Measurements from ENCODE around the gene APOC3. TPM values are rescaled to one million over a fixed set of nuclear protein-coding genes. Genes with fewer than 3 reads are reported as not detected.

The APOC3 gene
- total and polyA plus RNA-seq, 10 of the 15 experiments (the other 5 are each of a cell fraction or from before 2014, with no cell fraction given): 1.9 TPM; not detected in 9

- DNase-seq (ENCODE audit: low read depth, low spot score) (no peak), ATAC-seq (no peak), FAIRE-seq (no peak)
- no peak overlapping the region for H3K4me3 ChIP-seq
- no peak overlapping the region for H3K4me2 ChIP-seq (ENCODE audit: control insufficient read depth, insufficient read depth)
- H3K36me3 ChIP-seq (ENCODE audit: control insufficient read depth in 2 of 2, insufficient read depth in 2 of 2, low read length in 1 of 2): peaks cover 0 to 7% of the 10 kb centered on the region in 2 experiments; a peak in 1 of 4 replicates
- no peak overlapping the region for H3K27ac ChIP-seq (ENCODE audit: control insufficient read depth, insufficient read depth)
- WGBS (ENCODE audit: insufficient coverage, insufficient replicate concordance, low lambda C conversion rate, missing lambda C conversion rate): 69% methylated on average over 6 of the region's 6 CpGs
- no peaks in the 10 kb centered on the region for H3K79me2 ChIP-seq (ENCODE audit: control insufficient read depth, insufficient read depth, low read length)
- H3K4me1 ChIP-seq (ENCODE audit: control insufficient read depth, insufficient read depth, low read length): peaks cover 6% of the 10 kb centered on the region; the same call in 1 of the 2 replicates
- ChIA-PET CTCF (interaction anchor here (1.0 to 1.3 kb wide), 3 partner anchors 8 to 14 kb away, joined by 3 to 4 read pairs (median 3); no protein-coding TSS in a partner anchor), RAD21 (ENCODE audit: unreplicated experiment) (interaction anchor here (0.7 kb wide), 1 partner anchor 140 kb away, joined by 3 read pairs; no protein-coding TSS in a partner anchor), SMC1A (ENCODE audit: uncharacterized antibody, unreplicated experiment) (interaction anchor here (1.2 to 2.5 kb wide), 3 partner anchors 13 to 266 kb away, joined by 3 to 9 read pairs (median 4); partner anchors contain the start of gene APOA5), POLR2A (no interaction called here)
- H3K9ac ChIP-seq (ENCODE audit: control insufficient read depth, insufficient read depth, low read length): no peak overlapping the region
- in situ Hi-C loops (cut with MboI) (no loop called here), intact Hi-C loops (cut with micrococcal nuclease; ENCODE audit: unreplicated experiment) (no loop called here)
- H3K27me3 ChIP-seq (replicated peaks in 1 of 2; ENCODE audit: control insufficient read depth in 2 of 2, insufficient read depth in 2 of 2, low read length in 1 of 2): no peaks in the 10 kb centered on the region
- 0 out of 2 replicates have a peak, but pooled peaks have one; percentile 15 for TF ChIP-seq RAD21 (IDR thresholded peaks at IDR 0.05; ENCODE audit: insufficient read depth, low read depth, low read length)
- TF ChIP-seq CTCF (IDR thresholded peaks at IDR 0.05 in 2 of 3, conservative IDR thresholded peaks at IDR 0.05 in 1 of 3; ENCODE audit: control insufficient read depth in 2 of 3, extremely low read depth in 1 of 3, insufficient read depth in 1 of 3, low read depth in 3 of 3, low read length in 3 of 3): peak in 1 of 3 experiments; percentile 27; a peak in 1 of 6 replicates
- TF ChIP-seq ZBTB11 (CRISPR knock-in tag; IDR thresholded peaks at IDR 0.05): no peak
- no TSS peak for BruUV-seq (replicated peaks)
- H3K9me3 ChIP-seq (replicated peaks; ENCODE audit: control insufficient read depth, insufficient read depth, low read length): no peaks in the 10 kb centered on the region
- H4K20me1 ChIP-seq (ENCODE audit: control insufficient read depth, insufficient read depth): no peaks in the 10 kb centered on the region
- no peak overlapping the region for H2AFZ ChIP-seq (ENCODE audit: control insufficient read depth, low read depth, low read length)
Measured at GRCh38 chr11:116840224-116840745, 10.6 kb downstream of the APOC3 start.
